ENCODE results near the gene THADA.

Gene THADA

GRCh38 chr2:43509886-43510285 is 86.0 kb downstream of the THADA start:
- no peak for DNase-seq (ENCODE audit: low read depth)

- DNase-seq (ENCODE audit: low read depth) = no peak
Measured at GRCh38 chr2:43508209-43508608, 87.6 kb downstream of the THADA start.

GRCh38 chr2:43507137-43507536 is 88.7 kb downstream of the THADA start:
- no peak for DNase-seq (ENCODE audit: low read depth)

- no peak for DNase-seq (ENCODE audit: low read depth)
Measured at GRCh38 chr2:43495727-43496126, 100.1 kb downstream of the THADA start.

- no peak for DNase-seq (ENCODE audit: low read depth)
Measured at GRCh38 chr2:43493954-43494353, 101.9 kb downstream of the THADA start.

GRCh38 chr2:43491065-43491639 is 104.7 kb downstream of the THADA start:
- no peak for DNase-seq (ENCODE audit: low read depth)

- DNase-seq (ENCODE audit: low read depth) = no peak
Measured at GRCh38 chr2:43490252-43490786, 105.5 kb downstream of the THADA start.

- no peak for DNase-seq (ENCODE audit: low read depth)
Measured at GRCh38 chr2:43488737-43489136, 107.1 kb downstream of the THADA start.

GRCh38 chr2:43486603-43487002 is 109.2 kb downstream of the THADA start:
- no peak for DNase-seq (ENCODE audit: low read depth)

- DNase-seq (ENCODE audit: low read depth) = no peak
Measured at GRCh38 chr2:43484323-43484930, 111.4 kb downstream of the THADA start.

- DNase-seq (ENCODE audit: low read depth) = no peak
Measured at GRCh38 chr2:43482961-43483360, 112.9 kb downstream of the THADA start.

- no peak for DNase-seq (ENCODE audit: low read depth)
Measured at GRCh38 chr2:43481927-43482542, 113.8 kb downstream of the THADA start.

- DNase-seq (ENCODE audit: low read depth) = no peak
Measured at GRCh38 chr2:43480874-43481273, 115.0 kb downstream of the THADA start.

- no peak for DNase-seq (ENCODE audit: low read depth)
Measured at GRCh38 chr2:43478412-43479086, 117.3 kb downstream of the THADA start.

- DNase-seq (ENCODE audit: low read depth) = no peak
Measured at GRCh38 chr2:43475922-43476321, 119.9 kb downstream of the THADA start.

GRCh38 chr2:43475137-43475846 is 120.5 kb downstream of the THADA start:
- no peak for DNase-seq (ENCODE audit: low read depth)

- no peak for DNase-seq (ENCODE audit: low read depth)
Measured at GRCh38 chr2:43474273-43474672, 121.6 kb downstream of the THADA start.

- no peak for DNase-seq (ENCODE audit: low read depth)
Measured at GRCh38 chr2:43473767-43474166, 122.1 kb downstream of the THADA start.

GRCh38 chr2:43472527-43473194 is 123.2 kb downstream of the THADA start:
- DNase-seq (ENCODE audit: low read depth) = no peak

GRCh38 chr2:43469713-43470112 is 126.1 kb downstream of the THADA start:
- no peak for DNase-seq (ENCODE audit: low read depth)

GRCh38 chr2:43469094-43469493 is 126.7 kb downstream of the THADA start:
- no peak for DNase-seq (ENCODE audit: low read depth)

GRCh38 chr2:43467891-43468290 is 127.9 kb downstream of the THADA start:
- peak; percentile 54 for DNase-seq (ENCODE audit: low read depth)
